GM10266 (cell line): ENCODE measurements around the gene SYT2.
A peak's percentile ranks its signal among the peaks of the same experiment; 100 is the strongest.
"Not testable (repeated sequence)": the region's sequence is repeated elsewhere in the genome, so short reads cannot be mapped to it uniquely, and the experiment has no call there.

Source experiments
- DNase-seq: peaks from one replicate; pipeline ENCODE4 v3.0.0; 2012; ENCODE audit errors: extremely low spot score
- TF ChIP-seq, protein P1 (sequence below): IDR thresholded peaks from 2 replicates; pipeline ENCODE4 v1.5.1; 2012; ENCODE audit warnings: mild to moderate bottlenecking, low read depth; ENCODE audit not compliant: control insufficient read depth, insufficient read depth; ENCODE audit errors: missing control alignments

SYT2 gene

DNA sequence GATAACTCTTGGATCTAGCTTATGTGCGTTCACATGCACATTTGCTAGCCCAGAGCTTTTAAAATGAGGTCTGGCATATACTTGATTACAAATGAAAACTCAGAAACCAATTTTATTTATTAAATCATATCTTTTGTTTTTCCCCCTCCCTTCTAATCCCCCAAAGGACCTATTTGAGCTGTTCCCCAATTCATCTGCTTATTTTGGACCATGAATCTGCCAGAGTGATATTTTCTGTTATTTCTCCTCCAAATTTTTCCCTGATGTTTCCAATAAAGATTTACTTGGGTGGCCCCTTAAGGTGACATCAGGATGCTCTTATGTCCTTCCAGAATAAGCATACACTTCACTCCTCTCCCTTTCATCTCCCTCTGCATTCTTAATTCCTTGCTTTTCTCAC, 123.4 kb downstream of the SYT2 start:
- TF ChIP-seq, protein P1, sequence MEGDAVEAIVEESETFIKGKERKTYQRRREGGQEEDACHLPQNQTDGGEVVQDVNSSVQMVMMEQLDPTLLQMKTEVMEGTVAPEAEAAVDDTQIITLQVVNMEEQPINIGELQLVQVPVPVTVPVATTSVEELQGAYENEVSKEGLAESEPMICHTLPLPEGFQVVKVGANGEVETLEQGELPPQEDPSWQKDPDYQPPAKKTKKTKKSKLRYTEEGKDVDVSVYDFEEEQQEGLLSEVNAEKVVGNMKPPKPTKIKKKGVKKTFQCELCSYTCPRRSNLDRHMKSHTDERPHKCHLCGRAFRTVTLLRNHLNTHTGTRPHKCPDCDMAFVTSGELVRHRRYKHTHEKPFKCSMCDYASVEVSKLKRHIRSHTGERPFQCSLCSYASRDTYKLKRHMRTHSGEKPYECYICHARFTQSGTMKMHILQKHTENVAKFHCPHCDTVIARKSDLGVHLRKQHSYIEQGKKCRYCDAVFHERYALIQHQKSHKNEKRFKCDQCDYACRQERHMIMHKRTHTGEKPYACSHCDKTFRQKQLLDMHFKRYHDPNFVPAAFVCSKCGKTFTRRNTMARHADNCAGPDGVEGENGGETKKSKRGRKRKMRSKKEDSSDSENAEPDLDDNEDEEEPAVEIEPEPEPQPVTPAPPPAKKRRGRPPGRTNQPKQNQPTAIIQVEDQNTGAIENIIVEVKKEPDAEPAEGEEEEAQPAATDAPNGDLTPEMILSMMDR: no peak
- no peak for DNase-seq

DNA sequence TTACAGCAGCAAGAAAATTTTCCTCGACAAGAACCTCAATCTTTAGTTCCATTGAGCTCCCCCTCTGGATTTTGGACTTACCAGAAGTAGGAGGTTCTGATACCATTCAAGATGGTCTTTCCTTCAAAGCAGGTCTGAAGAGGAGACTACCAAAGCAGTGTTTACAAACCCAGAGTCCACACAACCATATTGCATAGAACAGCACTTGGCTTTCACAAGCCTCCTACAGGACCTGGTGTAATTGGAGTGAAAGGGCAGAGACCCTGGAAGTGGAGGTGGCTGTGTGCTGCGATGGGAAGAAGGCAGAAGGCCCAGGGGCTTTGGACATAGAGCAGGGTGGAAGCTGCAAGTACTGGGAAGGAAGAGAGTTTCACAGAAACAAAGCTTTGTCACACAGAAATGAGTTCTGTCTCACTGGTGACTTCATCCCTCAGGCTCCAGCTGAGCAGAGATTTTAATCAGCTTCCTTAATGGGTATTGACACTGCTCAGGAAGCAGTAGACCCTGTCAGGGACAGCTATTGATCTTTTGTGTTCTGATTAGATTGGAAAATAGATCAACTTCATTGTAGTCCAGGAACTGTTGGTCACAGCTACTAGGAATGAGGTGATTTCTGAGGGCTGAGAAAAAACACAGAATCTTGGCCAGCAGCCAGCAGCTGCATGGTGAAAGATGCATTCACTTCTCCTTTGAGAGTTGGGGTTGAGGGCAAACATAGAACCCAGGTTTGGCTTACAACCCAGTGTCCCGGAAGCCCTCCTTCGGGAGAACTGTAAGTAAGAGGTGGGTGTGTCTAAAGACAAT, 124.0 kb downstream of the SYT2 start:
- DNase-seq: peak; percentile 32
- TF ChIP-seq, protein P1: no peak

DNA sequence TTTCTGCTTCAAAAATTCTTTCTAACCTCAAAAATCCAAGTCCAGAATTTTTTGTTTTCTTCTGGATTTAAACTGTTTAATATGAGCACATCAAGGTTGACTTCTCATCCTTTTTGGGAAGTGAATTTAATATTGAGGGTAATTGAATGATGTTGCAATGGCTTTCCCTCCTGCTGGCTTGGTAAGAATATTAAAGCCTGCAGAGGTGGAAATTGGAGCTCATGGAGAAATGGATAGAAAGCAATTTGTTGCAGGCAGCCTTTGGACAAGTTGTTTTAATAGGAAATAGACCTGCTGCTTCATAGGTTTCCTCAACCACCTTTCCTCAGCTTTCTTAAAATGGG, 124.7 kb downstream of the SYT2 start:
- TF ChIP-seq, protein P1: no peak
- DNase-seq: no peak

DNA sequence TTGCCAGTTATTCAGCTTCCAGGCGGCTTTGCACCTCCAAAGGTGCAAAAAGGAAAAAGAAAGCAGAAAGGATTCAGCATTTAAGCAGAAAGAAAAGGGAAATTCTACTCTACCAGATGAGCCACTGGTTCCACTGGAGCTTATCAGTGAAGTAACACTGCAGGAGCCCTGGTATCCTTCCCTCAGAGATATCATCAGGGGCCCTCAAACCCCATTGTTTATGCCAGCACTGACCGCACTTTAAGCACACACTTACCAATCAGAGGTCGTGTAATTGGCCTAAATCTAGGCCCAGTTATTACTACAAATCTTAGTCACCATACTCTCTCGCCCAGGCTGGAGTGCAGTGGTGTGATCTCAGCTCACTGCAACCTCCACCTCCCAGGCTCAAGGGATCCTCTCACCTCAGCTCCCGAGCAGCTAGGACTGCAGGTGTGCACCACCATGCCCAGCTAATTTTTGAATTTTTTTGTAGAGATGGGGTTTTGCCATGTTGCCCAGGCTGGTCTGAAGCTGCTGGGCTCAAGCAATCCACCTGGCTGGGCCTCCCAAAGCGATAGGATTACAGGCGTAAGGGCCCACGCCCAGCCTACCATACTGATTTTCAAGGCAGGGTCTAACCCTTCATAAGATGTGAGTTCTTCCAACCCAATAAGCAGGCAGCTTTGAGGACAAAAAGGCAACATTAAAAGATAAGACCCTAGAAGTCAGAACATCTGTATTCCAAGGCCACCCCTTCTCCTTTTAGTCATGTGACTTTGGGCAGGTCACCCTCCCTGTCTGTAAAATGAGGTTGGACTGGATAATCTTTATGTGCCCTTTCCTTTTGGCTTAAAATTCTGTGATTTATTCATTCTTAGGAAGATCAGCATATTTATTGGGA, 125.3 kb downstream of the SYT2 start:
- TF ChIP-seq, protein P1: no peak
- DNase-seq: no peak

DNA sequence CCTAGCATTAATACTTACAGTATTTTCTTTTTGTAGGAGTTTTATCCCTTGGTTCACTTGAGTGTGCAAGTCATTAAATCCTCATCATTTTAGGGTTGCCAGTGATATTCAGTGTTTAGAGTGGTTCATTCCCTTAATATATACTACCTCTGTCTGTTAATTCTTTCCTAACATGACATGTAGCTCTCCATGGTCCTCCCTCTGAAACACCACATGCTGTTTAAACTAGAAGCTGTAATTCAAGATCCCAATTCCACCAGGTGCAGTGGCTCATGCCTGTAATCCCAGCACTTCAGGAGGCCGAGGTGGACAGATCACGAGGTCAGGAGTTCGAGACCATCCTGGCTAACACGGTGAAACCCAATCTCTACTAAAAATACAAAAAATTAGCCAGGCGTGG, 127.9 kb downstream of the SYT2 start:
- DNase-seq: not testable (repeated sequence)

DNA sequence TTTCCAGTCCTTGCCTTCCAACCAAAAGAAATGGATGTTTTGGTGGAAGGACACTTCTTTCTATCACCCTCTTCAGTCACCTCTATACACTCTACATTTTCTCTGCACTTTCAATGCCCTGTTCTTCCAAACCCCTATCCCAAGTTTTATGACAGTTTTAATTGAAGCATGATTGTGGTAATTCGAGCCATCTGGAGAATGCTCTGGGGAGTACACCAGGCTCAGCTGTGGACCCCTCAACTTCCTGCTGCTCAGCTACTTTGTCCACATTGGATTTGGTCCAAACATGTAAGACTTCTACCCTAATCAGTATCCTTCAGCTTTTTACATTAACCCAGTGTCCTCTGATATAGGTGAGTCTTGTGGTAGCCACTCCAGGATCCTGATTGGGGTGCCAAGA, 129.6 kb downstream of the SYT2 start:
- DNase-seq: no peak
- TF ChIP-seq, protein P1: no peak

DNA sequence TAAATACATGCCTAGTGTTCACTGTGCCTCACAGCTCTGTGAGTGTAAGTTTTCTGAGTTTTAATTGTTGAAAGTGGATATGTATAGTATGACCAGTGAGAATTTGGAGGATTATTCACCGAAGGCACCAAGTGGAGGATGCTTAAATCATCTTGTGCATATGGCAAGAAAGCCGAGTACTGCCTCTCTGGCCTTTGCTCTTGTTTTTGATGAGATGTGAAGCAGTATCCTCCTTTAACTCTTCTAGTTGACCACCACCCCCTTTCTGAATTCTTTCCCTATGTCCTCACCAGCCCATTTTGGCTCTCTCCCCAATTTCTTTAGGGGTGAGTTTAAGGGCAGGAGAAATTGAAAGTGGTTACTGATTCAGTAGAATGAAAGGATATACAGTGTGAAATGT, 130.4 kb downstream of the SYT2 start:
- TF ChIP-seq, protein P1: no peak
- no peak for DNase-seq
